OCI-M2 (cell line): ENCODE results near the gene PBOV1.

Source experiments
- DNase-seq: peaks from one replicate; lab custom pipeline; 2025; ENCODE audit not compliant: unreplicated experiment; lab: John Stamatoyannopoulos, UW

Gene PBOV1

GRCh38 chr6:138205437-138206094 lies 12.7 kb downstream of the PBOV1 start:
- DNase-seq = no peak

GRCh38 chr6:138204792-138205384 lies 13.4 kb downstream of the PBOV1 start:
- DNase-seq = no peak

- no peak for DNase-seq
Observed at GRCh38 chr6:138204303-138204702, 14.0 kb downstream of the PBOV1 start.

- no peak for DNase-seq
Observed at GRCh38 chr6:138203315-138203714, 15.0 kb downstream of the PBOV1 start.

GRCh38 chr6:138201836-138202235 lies 16.5 kb downstream of the PBOV1 start:
- no peak for DNase-seq

GRCh38 chr6:138198430-138199091 lies 19.7 kb downstream of the PBOV1 start:
- no peak for DNase-seq

- DNase-seq = no peak
Observed at GRCh38 chr6:138197570-138197969, 20.7 kb downstream of the PBOV1 start.

- DNase-seq = no peak
Observed at GRCh38 chr6:138196122-138196738, 22.1 kb downstream of the PBOV1 start.

- DNase-seq = no peak
Observed at GRCh38 chr6:138194287-138194686, 24.0 kb downstream of the PBOV1 start.

- DNase-seq = no peak
Observed at GRCh38 chr6:138188278-138188941, 29.9 kb downstream of the PBOV1 start.

- no peak for DNase-seq
Observed at GRCh38 chr6:138187156-138187555, 31.1 kb downstream of the PBOV1 start.

GRCh38 chr6:138184230-138184629 lies 34.1 kb downstream of the PBOV1 start:
- no peak for DNase-seq

GRCh38 chr6:138183790-138184134 lies 34.5 kb downstream of the PBOV1 start:
- DNase-seq = no peak

- DNase-seq = no peak
Observed at GRCh38 chr6:138182939-138183789, 35.1 kb downstream of the PBOV1 start.

- no peak for DNase-seq
Observed at GRCh38 chr6:138176652-138177232, 41.5 kb downstream of the PBOV1 start.

GRCh38 chr6:138175596-138175995 lies 42.7 kb downstream of the PBOV1 start:
- no peak for DNase-seq
